H1 (cell line): ENCODE data around the gene XPNPEP1. TPM values are rescaled to one million over a fixed set of nuclear protein-coding genes. Genes with fewer than 3 reads are reported as not detected.

Source experiments
- CTCF ChIA-PET: fragments of 300-600 bp; sonication (Branson Sonifier 250); formaldehyde crosslinking; loops from one replicate; lab custom pipeline; 2021; ENCODE audit not compliant: partially characterized antibody; lab: Charles Lee
- POLR2A ChIA-PET: fragments of 300-600 bp; sonication (Branson Sonifier 250); formaldehyde crosslinking; loops from one replicate; lab custom pipeline; 2021; ENCODE audit warnings: inconsistent platforms; ENCODE audit not compliant: partially characterized antibody; lab: Charles Lee
- DNase-seq, 2 experiments: peaks; one replicate each; pipeline versions ENCODE4 v3.0.0 to v3.0.0-alpha.2; 2010 to 2022; ENCODE audit warnings: low spot score in 2 of 2, low read depth in 1 of 2, mixed read lengths in 1 of 2
- FAIRE-seq: peaks from 2 replicates; lab custom pipeline; 2011; peaks lifted over from hg19 to GRCh38; lab: Jason Lieb, UNC
- H2AFZ ChIP-seq: 2 replicates; pipeline ENCODE4 v1.8.1; 2012; ENCODE audit warnings: low read length, inconsistent platforms
- H2AK5ac ChIP-seq: 2 replicates; pipeline ENCODE4 v1.6.1; 2013; ENCODE audit warnings: low read depth, low read length
- H2BK120ac ChIP-seq: replicated peaks from 2 replicates; pipeline ENCODE3; 2013; ENCODE audit warnings: low read depth, low read length, inconsistent platforms
- H2BK12ac ChIP-seq: 2 replicates; pipeline ENCODE4 v1.6.1; 2013; ENCODE audit warnings: low read depth, low read length
- H2BK15ac ChIP-seq: 2 replicates; pipeline ENCODE4 v1.6.1; 2013; ENCODE audit warnings: low read length
- H2BK20ac ChIP-seq: 2 replicates; pipeline ENCODE4 v1.6.1; 2013; ENCODE audit warnings: low read length
- H2BK5ac ChIP-seq: 2 replicates; pipeline ENCODE4 v1.6.1; 2013; ENCODE audit warnings: low read depth, low read length
- H3K14ac ChIP-seq: 2 replicates; pipeline ENCODE4 v1.6.1; 2013; ENCODE audit warnings: inconsistent platforms; ENCODE audit not compliant: insufficient read length
- H3K18ac ChIP-seq: 2 replicates; pipeline ENCODE4 v1.6.1; 2013; ENCODE audit warnings: low read length; ENCODE audit errors: extremely low read depth
- H3K23ac ChIP-seq: 2 replicates; pipeline ENCODE4 v1.6.1; 2013; ENCODE audit warnings: inconsistent platforms; ENCODE audit not compliant: insufficient read length
- H3K23me2 ChIP-seq: 2 replicates; pipeline ENCODE4 v1.6.1; 2013; ENCODE audit warnings: low read depth, low read length
- H3K27ac ChIP-seq: 2 replicates; pipeline ENCODE4 v1.6.1; 2011; ENCODE audit warnings: low read depth, low read length, inconsistent platforms
- H3K27me3 ChIP-seq, 4 experiments: replicated peaks in 1 of 4; 1 replicate in 1 of 4; 2 replicates in 3 of 4; pipeline versions ENCODE4 v1.6.1 to v1.8.1; 2011 to 2013; ENCODE audit warnings: low read length in 3 of 4, mild to moderate bottlenecking in 3 of 4, inconsistent platforms in 2 of 4, mixed read lengths in 2 of 4, moderate library complexity in 1 of 4; ENCODE audit not compliant: control insufficient read depth in 3 of 4, insufficient read depth in 3 of 4; ENCODE audit errors: extremely low read depth in 1 of 4
- H3K36me3 ChIP-seq, 4 experiments: 2 replicates each; pipeline versions ENCODE4 v1.6.1 to v1.8.1; 2011 to 2013; ENCODE audit warnings: mild to moderate bottlenecking in 4 of 4, low read length in 3 of 4, moderate library complexity in 2 of 4, control low read depth in 1 of 4, inconsistent platforms in 1 of 4; ENCODE audit not compliant: insufficient read depth in 4 of 4, control insufficient read depth in 2 of 4
- H3K4ac ChIP-seq: replicated peaks from 2 replicates; pipeline ENCODE3; 2013; ENCODE audit warnings: low read length, low read depth, mixed read lengths, inconsistent platforms; ENCODE audit not compliant: insufficient read length
- H3K4me1 ChIP-seq, 4 experiments: replicated peaks in 1 of 4; 1 replicate in 1 of 4; 2 replicates in 3 of 4; pipeline versions ENCODE4 v1.6.1 to v1.8.1; 2011 to 2013; ENCODE audit warnings: low read length in 3 of 4, inconsistent platforms in 2 of 4, mixed read lengths in 1 of 4; ENCODE audit not compliant: insufficient read depth in 4 of 4, control insufficient read depth in 3 of 4
- H3K4me2 ChIP-seq, 2 experiments: 2 replicates each; pipeline versions ENCODE4 v1.6.1 to v1.8.1; 2011 to 2013; ENCODE audit warnings: low read depth in 2 of 2, low read length in 2 of 2, control low read depth in 1 of 2, inconsistent platforms in 1 of 2, mild to moderate bottlenecking in 1 of 2; ENCODE audit not compliant: insufficient read depth in 1 of 2
- H3K4me3 ChIP-seq, 4 experiments: fragments of 200-600, 300-600 bp in 1 of 4; sonication (generic), shearing (Covaris generic), sonication (Bioruptor Twin) in 1 of 4; 2 replicates each; pipeline versions ENCODE4 v1.5.1 to v1.8.1; 2011 to 2016; ENCODE audit warnings: low read length in 4 of 4, low read depth in 3 of 4, control low read depth in 2 of 4, inconsistent platforms in 2 of 4, mild to moderate bottlenecking in 2 of 4, mixed read lengths in 1 of 4, moderate library complexity in 1 of 4; ENCODE audit not compliant: insufficient read depth in 2 of 4; ENCODE audit errors: extremely low read depth in 1 of 4
- H3K56ac ChIP-seq: replicated peaks from 2 replicates; pipeline ENCODE3; 2013; ENCODE audit warnings: low read depth, mild to moderate bottlenecking, mixed read lengths, low read length, inconsistent platforms; ENCODE audit not compliant: insufficient read length
- H3K79me1 ChIP-seq: 2 replicates; pipeline ENCODE4 v1.6.1; 2013; ENCODE audit warnings: low read depth, low read length, control low read depth
- H3K79me2 ChIP-seq, 2 experiments: 2 replicates each; pipeline versions ENCODE4 v1.6.1 to v1.8.1; 2012 to 2013; ENCODE audit warnings: low read length in 2 of 2, mild to moderate bottlenecking in 2 of 2, inconsistent platforms in 1 of 2; ENCODE audit not compliant: insufficient read depth in 2 of 2, control insufficient read depth in 1 of 2
- H3K9ac ChIP-seq, 4 experiments: replicated peaks in 1 of 4; 1 replicate in 1 of 4; 2 replicates in 3 of 4; pipeline versions ENCODE4 v1.6.1 to v1.8.1; 2011 to 2013; ENCODE audit warnings: low read depth in 3 of 4, low read length in 3 of 4, control low read depth in 2 of 4, mild to moderate bottlenecking in 2 of 4, moderate library complexity in 2 of 4, inconsistent platforms in 1 of 4; ENCODE audit errors: extremely low read depth in 1 of 4
- H3K9me3 ChIP-seq, 2 experiments: 2 replicates each; pipeline versions ENCODE4 v1.6.1 to v1.8.1; 2012 to 2013; ENCODE audit warnings: mild to moderate bottlenecking in 2 of 2, moderate library complexity in 2 of 2, control low read depth in 1 of 2, inconsistent platforms in 1 of 2, low read depth in 1 of 2, low read length in 1 of 2, mixed read lengths in 1 of 2; ENCODE audit not compliant: insufficient read depth in 2 of 2
- H4K20me1 ChIP-seq, 2 experiments: replicated peaks in 1 of 2; 2 replicates each; pipeline versions ENCODE3 to v1.8.1; 2011 to 2013; ENCODE audit warnings: inconsistent platforms in 2 of 2, low read length in 2 of 2, mild to moderate bottlenecking in 1 of 2; ENCODE audit not compliant: insufficient read depth in 2 of 2, control insufficient read depth in 1 of 2
- H4K5ac ChIP-seq: 2 replicates; pipeline ENCODE4 v1.6.1; 2013; ENCODE audit warnings: low read length, low read depth, mixed read lengths, inconsistent platforms; ENCODE audit not compliant: insufficient read length
- H4K8ac ChIP-seq: 2 replicates; pipeline ENCODE4 v1.8.0; 2013; ENCODE audit warnings: mild to moderate bottlenecking, moderate library complexity, low read length, inconsistent platforms; ENCODE audit not compliant: insufficient read depth; ENCODE audit errors: extremely low read depth
- H4K91ac ChIP-seq: replicated peaks from 2 replicates; pipeline ENCODE3; 2013; ENCODE audit warnings: low read length, mixed read lengths, inconsistent platforms; ENCODE audit not compliant: insufficient read length
- ASH2L ChIP-seq: fragments of 200-600, 300-600 bp; sonication (generic); IDR thresholded peaks from one replicate; pipeline ENCODE4 v1.7.1; 2017; ENCODE audit warnings: low read length
- GABPA ChIP-seq: IDR thresholded peaks from 2 replicates; pipeline ENCODE4 v1.6.1; 2011; ENCODE audit warnings: mild to moderate bottlenecking, low read length, moderate library complexity, borderline replicate concordance; ENCODE audit not compliant: insufficient read depth
- GTF2F1 ChIP-seq: IDR thresholded peaks from 2 replicates; pipeline ENCODE4 v1.6.1; 2012; ENCODE audit warnings: low read depth, low read length, improper control_type of control experiment, borderline replicate concordance
- SIN3A ChIP-seq, 2 experiments: IDR thresholded peaks in 1 of 2; conservative IDR thresholded peaks in 1 of 2; 2 replicates each; pipeline ENCODE4 v1.6.1; 2011 to 2012; ENCODE audit warnings: low read length in 2 of 2, improper control_type of control experiment in 1 of 2, low read depth in 1 of 2, mild to moderate bottlenecking in 1 of 2
- YY1 ChIP-seq: IDR thresholded peaks from 2 replicates; pipeline ENCODE4 v1.6.1; 2011; ENCODE audit warnings: low read depth, mild to moderate bottlenecking, low read length
- WGBS, 2 experiments: shearing (Covaris generic) in 1 of 2; methylation state at CpG; one replicate each; pipeline versions ENCODE4 v1.1.6 to v1.1.7; 2013 to 2015; ENCODE audit warnings: low lambda C conversion rate in 2 of 2, mixed read lengths in 2 of 2, inconsistent platforms in 1 of 2, low coverage in 1 of 2, missing lambda C conversion rate in 1 of 2; ENCODE audit not compliant: insufficient replicate concordance in 2 of 2, insufficient coverage in 1 of 2, insufficient read length in 1 of 2; ENCODE audit errors: extremely low coverage in 1 of 2, missing lambda C conversion rate in 1 of 2; 5-methylcytosine and 5-hydroxymethylcytosine counted together
- polyA plus RNA-seq, 7 experiments: library from polyadenylated mRNA; depleted of rRNA in 3 of 7; stranded (reverse) in 5 of 7; unstranded in 2 of 7; fragments of >200 nt in 5 of 7; fragments of 200-250 nt in 2 of 7; gene quantifications; 1 replicate in 5 of 7; 2 replicates in 1 of 7; 4 replicates in 1 of 7; pipeline versions ENCODE4 v1.2.1 to v1.2.3, GENCODE V29; 2011 to 2013; ENCODE audit warnings: missing spikeins in 2 of 7, mixed read lengths in 2 of 7
- total RNA-seq: library from RNA; stranded (reverse); fragmentation: NEBNext Ultra II Directional; extraction: Animal tissue kit (Norgen Biotek cat#: 25700); gene quantifications from 2 replicates; pipeline ENCODE4 v1.2.1, GENCODE V29; 2021
- TF ChIP-seq, protein P1 (sequence below): IDR thresholded peaks from 2 replicates; pipeline ENCODE4 v1.6.1; 2011; ENCODE audit warnings: low read length, improper control_type of control experiment

XPNPEP1 gene
- total and polyA plus RNA-seq, 2 of the 8 experiments (the other 6 are each of a cell fraction or from before 2014, with no cell fraction given), result 61.1 to 201 TPM

DNA sequence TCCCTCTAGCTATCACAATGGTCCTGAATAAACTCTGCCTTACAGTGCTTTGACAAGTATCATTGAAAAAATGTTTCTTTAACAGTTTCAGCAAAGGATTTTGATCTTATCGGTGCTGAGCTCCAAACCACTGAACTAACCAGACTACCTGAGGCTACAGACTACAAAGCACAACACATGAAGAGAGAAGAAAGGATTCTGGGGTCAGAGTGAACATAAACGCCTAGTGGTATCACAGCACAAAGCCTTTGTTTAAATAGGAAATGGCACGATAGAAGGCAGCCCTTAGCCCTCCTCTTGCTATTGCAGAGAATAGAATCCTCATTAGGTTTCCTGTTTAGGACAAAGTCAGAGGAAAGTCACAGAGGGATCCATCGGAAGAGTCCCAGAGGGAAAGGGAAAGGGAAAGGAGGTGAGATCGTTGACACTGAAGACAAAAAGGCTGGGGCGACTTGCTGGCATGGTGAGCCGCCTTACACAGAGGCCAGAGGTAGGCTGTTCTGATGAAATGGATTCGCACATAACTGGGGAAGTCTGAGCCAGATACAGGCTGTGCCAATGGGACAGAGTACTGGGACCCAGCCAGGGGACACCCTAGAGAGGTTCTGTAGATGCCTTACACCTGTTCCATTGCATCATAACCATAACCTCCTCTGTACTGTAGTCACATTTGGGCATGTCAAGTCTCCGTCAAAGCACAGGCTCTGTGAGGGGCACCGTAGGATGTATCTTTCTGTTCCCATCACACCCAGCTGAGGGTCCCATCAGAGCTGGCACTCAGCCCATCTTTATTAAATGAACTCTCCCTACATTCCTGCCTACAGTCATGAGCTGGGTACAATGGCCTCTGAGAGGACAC is 71.5 kb downstream of the XPNPEP1 start:
- Histone ChIP-seq H3K23ac (no peak overlapping the region), H3K18ac (no peak overlapping the region), H2BK15ac (no peak overlapping the region), H3K79me1 (no peaks in the 10 kb centered on the region), H2AK5ac (no peak overlapping the region), H4K91ac (no peak overlapping the region), H2AFZ (no peak overlapping the region), H4K5ac (no peak overlapping the region), H3K79me2 (no peaks in the 10 kb centered on the region), H2BK120ac (no peak overlapping the region), H3K4me1 (no peaks in the 10 kb centered on the region), H4K8ac (no peak overlapping the region), H3K9me3 (no peaks in the 10 kb centered on the region), H3K23me2 (no peaks in the 10 kb centered on the region), H3K27ac (no peak overlapping the region), H2BK12ac (no peak overlapping the region), H3K4me3 (no peak overlapping the region), H3K4ac (no peak overlapping the region), H3K4me2 (no peak overlapping the region), H3K27me3 (no peaks in the 10 kb centered on the region), H4K20me1 (no peaks in the 10 kb centered on the region), H3K36me3 (no peaks in the 10 kb centered on the region), H3K14ac (no peak overlapping the region), H3K9ac (no peak overlapping the region), H3K56ac (no peak overlapping the region), H2BK20ac (no peak overlapping the region), H2BK5ac (no peak overlapping the region)
- FAIRE-seq, result no peak
- POLR2A ChIA-PET, result no interaction called here
- CTCF ChIA-PET, result interaction anchor here (0.6 to 4.1 kb wide), 18 partner anchors 9 to 1314 kb away, joined by 3 to 25 read pairs (median 4); no protein-coding TSS in a partner anchor
- no peak for DNase-seq
- TF ChIP-seq SIN3A (conservative IDR thresholded peaks at IDR 0.05 in 1 of 2, IDR thresholded peaks at IDR 0.05 in 1 of 2; ENCODE audit: low read depth in 1 of 2, low read length in 2 of 2) (no peak), YY1 (no peak), ASH2L (no peak), GTF2F1 (no peak), GABPA (no peak)
- TF ChIP-seq, protein P1, sequence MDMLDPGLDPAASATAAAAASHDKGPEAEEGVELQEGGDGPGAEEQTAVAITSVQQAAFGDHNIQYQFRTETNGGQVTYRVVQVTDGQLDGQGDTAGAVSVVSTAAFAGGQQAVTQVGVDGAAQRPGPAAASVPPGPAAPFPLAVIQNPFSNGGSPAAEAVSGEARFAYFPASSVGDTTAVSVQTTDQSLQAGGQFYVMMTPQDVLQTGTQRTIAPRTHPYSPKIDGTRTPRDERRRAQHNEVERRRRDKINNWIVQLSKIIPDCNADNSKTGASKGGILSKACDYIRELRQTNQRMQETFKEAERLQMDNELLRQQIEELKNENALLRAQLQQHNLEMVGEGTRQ, result no peak
- WGBS, 2 experiments, result 87% methylated on average over 10 of the region's 10 CpGs; no CpG with 5 or more reads in 1 of the 2 experiments
